Spleen (tissue), 11 donors: Measurements from ENCODE around the gene LRP2BP. TPM values are rescaled to one million over a fixed set of nuclear protein-coding genes. Genes with fewer than 3 reads are reported as not detected.
"Not testable (repeated sequence)": the region's sequence is repeated elsewhere in the genome, so short reads cannot be mapped to it uniquely, and the experiment has no call there.

Experiments
- DNase-seq: peaks from one replicate; pipeline ENCODE4 v3.0.0-alpha.2; 2020
- H3K27ac ChIP-seq, 8 donors: fragments of 200-600 bp; sonication (generic) in 7 of 8; 1 replicate in 4 of 8; 2 replicates in 4 of 8; pipeline versions ENCODE4 v1.5.0 to v1.8.0; 2016 to 2021; ENCODE audit warnings: inconsistent platforms in 4 of 8, mild to moderate bottlenecking in 4 of 8, moderate library complexity in 1 of 8
- H3K27me3 ChIP-seq, 7 donors: fragments of 200-600 bp; sonication (generic) in 6 of 7; replicated peaks in 1 of 7; 1 replicate in 4 of 7; 2 replicates in 3 of 7; pipeline versions ENCODE4 v1.5.0 to v1.8.0; 2016 to 2021; ENCODE audit warnings: inconsistent platforms in 3 of 7, mild to moderate bottlenecking in 1 of 7
- H3K36me3 ChIP-seq, 6 donors: fragments of 200-600 bp; sonication (generic) in 5 of 6; 1 replicate in 4 of 6; 2 replicates in 2 of 6; pipeline versions ENCODE4 v1.5.0 to v1.8.0; 2016 to 2021; ENCODE audit warnings: inconsistent platforms in 2 of 6
- H3K4me1 ChIP-seq, 6 donors: fragments of 200-600 bp; sonication (generic) in 5 of 6; 1 replicate in 3 of 6; 2 replicates in 3 of 6; pipeline versions ENCODE4 v1.5.0 to v1.8.0; 2016 to 2021; ENCODE audit warnings: inconsistent platforms in 3 of 6
- H3K4me3 ChIP-seq, 8 donors: fragments of 200-600 bp; sonication (generic) in 7 of 8; 1 replicate in 4 of 8; 2 replicates in 4 of 8; pipeline versions ENCODE4 v1.5.0 to v1.8.0; 2016 to 2021; ENCODE audit warnings: inconsistent platforms in 4 of 8, mild to moderate bottlenecking in 4 of 8, moderate library complexity in 2 of 8
- H3K9me3 ChIP-seq, 8 donors: fragments of 200-600 bp; sonication (generic) in 7 of 8; 1 replicate in 4 of 8; 2 replicates in 4 of 8; pipeline versions ENCODE4 v1.5.0 to v1.8.0; 2016 to 2021; ENCODE audit warnings: inconsistent platforms in 4 of 8
- POLR2A ChIP-seq, 3 donors: fragments of 450-650 bp; IDR thresholded peaks; one replicate each; pipeline ENCODE4 v1.5.1; 2017; ENCODE audit warnings: antibody characterized with exemption in 3 of 3, mild to moderate bottlenecking in 1 of 3
- POLR2AphosphoS5 ChIP-seq, 3 donors: sonication (generic); formaldehyde crosslinking; IDR thresholded peaks; one replicate each; pipeline ENCODE4 v1.5.1; 2017; ENCODE audit warnings: antibody characterized with exemption in 3 of 3
- WGBS, 5 donors: extraction: QIAGEN DNeasy Blood & Tissue Kit in 3 of 5; methylation state at CpG; one replicate each; pipeline versions ENCODE4 v1.1.5 to v1.1.7; 2013 to 2018; 5-methylcytosine and 5-hydroxymethylcytosine counted together
- intact Hi-C: fragments of 100-400 bp; cut with DNase I; formaldehyde crosslinking; loops from one replicate; pipeline ENCODE4 v1.15.0; 2023; ENCODE audit warnings: low total_unique reads
- polyA plus RNA-seq, 3 donors: library from polyadenylated mRNA; stranded (reverse); fragments of 200-250 nt; gene quantifications; one replicate each; pipeline ENCODE4 v1.2.1, GENCODE V29; 2013
- total RNA-seq, 7 donors: library from RNA; depleted of rRNA in 3 of 7; stranded (reverse); fragments of >200 nt in 3 of 7; fragmentation: NEBNext Ultra II Directional in 4 of 7; extraction: Animal tissue kit (Norgen Biotek cat#: 25700) in 4 of 7; gene quantifications; one replicate each; pipeline versions ENCODE4 v1.1.0 to v1.2.1, GENCODE V29; 2016 to 2021
- TF ChIP-seq, protein P1 (sequence below), 11 experiments: fragments of 200-600 bp in 7 of 11; fragments of 450-650 bp in 4 of 11; sonication (generic) in 4 of 11; IDR thresholded peaks in 8 of 11; conservative IDR thresholded peaks in 3 of 11; 1 replicate in 7 of 11; 2 replicates in 4 of 11; pipeline versions ENCODE4 v1.4.0 to v1.8.0; 2016 to 2021; ENCODE audit warnings: antibody characterized with exemption in 11 of 11, inconsistent platforms in 4 of 11, mild to moderate bottlenecking in 1 of 11
- donor health status: healthy with polysubstance abuse.
- donor health status: DM: no; HTN: no; CAD: no; lungs with moderate emphysema.
- donor health status: DM: no; HTN: no; CAD: no.
- donor health status: Bipolar disorder and iron deficiency.
- donor health status: healthy.
- donor health status: DM: no; HTN: no; CAD: no.
- donor health status: DM: yes; HTN: yes; CAD: no.

LRP2BP gene
- total and polyA plus RNA-seq, 10 donors = 0.17 to 2.4 (median 0.96) TPM

DNA sequence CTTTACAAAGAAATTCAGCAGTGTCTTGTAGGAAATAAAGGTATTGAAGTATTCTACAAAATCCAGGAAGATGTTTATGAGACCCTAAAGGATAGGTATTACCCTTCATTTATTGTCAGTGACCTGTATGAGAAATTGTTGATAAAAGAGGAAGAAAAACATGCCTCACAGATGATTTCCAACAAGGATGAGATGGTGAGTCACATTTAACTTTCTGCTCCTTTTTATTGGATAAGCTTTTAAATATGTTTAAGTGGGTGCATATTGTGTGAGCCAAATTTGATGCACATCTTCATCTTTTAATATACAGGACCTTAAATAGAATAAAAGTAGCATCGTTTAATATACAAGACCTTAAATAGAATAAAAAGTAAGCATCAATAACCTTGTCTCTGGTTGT, 72.1 kb downstream of the LRP2BP start:
- Histone ChIP-seq H3K9me3 (no peaks in the 10 kb centered on the region), H3K36me3 (peaks cover 0 to 47% (median 3%) of the 10 kb centered on the region in 6 donors), H3K4me3 (no peak overlapping the region), H3K27ac (no peak overlapping the region), H3K4me1 (no peaks in the 10 kb centered on the region), H3K27me3 (no peaks in the 10 kb centered on the region)
- TF ChIP-seq POLR2A (IDR thresholded peaks at IDR 0.05) (no peak), POLR2AphosphoS5 (IDR thresholded peaks at IDR 0.05) (no peak)
- TF ChIP-seq, protein P1, sequence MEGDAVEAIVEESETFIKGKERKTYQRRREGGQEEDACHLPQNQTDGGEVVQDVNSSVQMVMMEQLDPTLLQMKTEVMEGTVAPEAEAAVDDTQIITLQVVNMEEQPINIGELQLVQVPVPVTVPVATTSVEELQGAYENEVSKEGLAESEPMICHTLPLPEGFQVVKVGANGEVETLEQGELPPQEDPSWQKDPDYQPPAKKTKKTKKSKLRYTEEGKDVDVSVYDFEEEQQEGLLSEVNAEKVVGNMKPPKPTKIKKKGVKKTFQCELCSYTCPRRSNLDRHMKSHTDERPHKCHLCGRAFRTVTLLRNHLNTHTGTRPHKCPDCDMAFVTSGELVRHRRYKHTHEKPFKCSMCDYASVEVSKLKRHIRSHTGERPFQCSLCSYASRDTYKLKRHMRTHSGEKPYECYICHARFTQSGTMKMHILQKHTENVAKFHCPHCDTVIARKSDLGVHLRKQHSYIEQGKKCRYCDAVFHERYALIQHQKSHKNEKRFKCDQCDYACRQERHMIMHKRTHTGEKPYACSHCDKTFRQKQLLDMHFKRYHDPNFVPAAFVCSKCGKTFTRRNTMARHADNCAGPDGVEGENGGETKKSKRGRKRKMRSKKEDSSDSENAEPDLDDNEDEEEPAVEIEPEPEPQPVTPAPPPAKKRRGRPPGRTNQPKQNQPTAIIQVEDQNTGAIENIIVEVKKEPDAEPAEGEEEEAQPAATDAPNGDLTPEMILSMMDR (IDR thresholded peaks at IDR 0.05 in 8 of 11, conservative IDR thresholded peaks at IDR 0.05 in 3 of 11) = no peak
- no peak for DNase-seq
- 91 to 100% (median 96%) methylated on average over 1 of the region's 1 CpG for WGBS, 5 donors
- intact Hi-C loops = no loop called here

DNA sequence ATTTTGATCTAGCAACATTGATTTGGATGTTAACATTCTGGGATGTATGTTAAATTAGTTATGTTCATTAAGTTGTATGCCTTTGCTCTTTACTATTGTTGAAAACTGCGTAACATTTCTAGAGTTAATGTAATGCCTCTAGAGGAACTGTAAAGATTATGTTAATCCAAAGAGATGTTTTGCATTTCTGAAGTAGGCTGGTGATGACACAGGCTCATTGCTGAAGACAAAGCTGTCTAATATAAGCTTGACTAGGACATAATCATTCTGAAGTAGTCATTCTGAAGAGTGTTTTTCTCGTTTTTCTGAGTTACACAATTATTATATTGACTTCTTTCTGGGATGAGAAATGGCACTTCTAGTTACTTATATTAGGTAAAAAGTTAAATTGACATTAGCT, 72.9 kb downstream of the LRP2BP start:
- intact Hi-C loops = no loop called here
- H3K4me1 ChIP-seq = peaks cover 0 to 7% (median 0%) of the 10 kb centered on the region in 6 donors
- no peak overlapping the region for H3K27ac ChIP-seq
- no peak for TF ChIP-seq POLR2A (IDR thresholded peaks at IDR 0.05)
- TF ChIP-seq, protein P1 (IDR thresholded peaks at IDR 0.05 in 8 of 11, conservative IDR thresholded peaks at IDR 0.05 in 3 of 11) = no peak
- TF ChIP-seq POLR2AphosphoS5 (IDR thresholded peaks at IDR 0.05) = no peak
- 79 to 95% (median 85%) methylated on average over 2 of the region's 2 CpGs for WGBS, 5 donors
- H3K27me3 ChIP-seq = no peaks in the 10 kb centered on the region
- DNase-seq = no peak
- peaks cover 0 to 47% (median 3%) of the 10 kb centered on the region in 6 donors for H3K36me3 ChIP-seq
- H3K9me3 ChIP-seq = no peaks in the 10 kb centered on the region
- no peak overlapping the region for H3K4me3 ChIP-seq

DNA sequence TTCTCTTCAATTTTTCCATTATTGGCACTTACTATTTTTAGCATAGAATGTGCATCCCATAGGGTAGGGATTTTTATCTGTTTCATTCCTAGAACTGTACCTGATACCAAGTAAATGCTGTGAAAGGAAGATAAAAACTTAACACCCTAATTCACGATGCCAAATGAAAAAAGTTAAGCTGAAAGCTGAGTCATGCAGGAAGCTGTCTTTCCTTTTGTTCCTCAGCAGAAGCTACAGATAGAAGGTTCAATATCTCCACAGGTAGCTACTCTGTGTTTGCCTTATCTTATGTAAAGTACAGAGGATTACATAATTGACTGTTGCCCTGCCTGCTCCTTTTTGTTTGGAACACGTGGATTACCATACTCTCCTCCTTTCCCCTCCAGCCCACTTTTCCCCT, 77.0 kb downstream of the LRP2BP start:
- intact Hi-C loops = no loop called here
- WGBS, 5 donors = 19 to 37% (median 29%) methylated on average over 2 of the region's 2 CpGs
- TF ChIP-seq POLR2AphosphoS5 (IDR thresholded peaks at IDR 0.05) (no peak), POLR2A (IDR thresholded peaks at IDR 0.05) (no peak)
- TF ChIP-seq, protein P1 (IDR thresholded peaks at IDR 0.05 in 8 of 11, conservative IDR thresholded peaks at IDR 0.05 in 3 of 11) = no peak
- H3K4me1 ChIP-seq = peaks cover 0 to 7% (median 0%) of the 10 kb centered on the region in 6 donors
- peaks cover 0 to 72% (median 8%) of the 10 kb centered on the region in 6 donors for H3K36me3 ChIP-seq
- no peak overlapping the region for H3K27ac ChIP-seq
- H3K27me3 ChIP-seq = no peaks in the 10 kb centered on the region
- H3K4me3 ChIP-seq = no peak overlapping the region
- H3K9me3 ChIP-seq = peaks cover 0 to 5% (median 0%) of the 10 kb centered on the region in 8 donors
- DNase-seq = no peak

DNA sequence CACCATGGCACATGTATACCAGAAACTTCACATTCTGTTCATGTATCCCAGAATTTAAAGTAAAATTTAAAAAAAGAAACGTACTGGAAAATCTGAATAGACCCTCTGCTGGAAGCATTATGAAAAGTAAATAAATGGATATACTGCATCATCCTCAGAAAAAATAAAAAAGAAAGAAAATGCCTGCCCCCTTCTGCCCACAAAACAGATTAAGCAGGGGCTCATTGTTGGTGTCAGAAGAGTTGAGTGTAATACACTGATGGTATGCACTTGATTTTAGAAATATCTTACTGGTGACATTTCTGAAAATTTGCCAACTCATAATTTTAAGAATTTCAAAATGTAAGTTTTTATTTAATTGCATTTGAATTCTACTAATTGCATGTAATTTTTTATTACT, 77.8 kb downstream of the LRP2BP start:
- intact Hi-C loops = no loop called here
- Histone ChIP-seq H3K4me3 (no peak overlapping the region), H3K36me3 (peaks cover 0 to 76% (median 14%) of the 10 kb centered on the region in 6 donors), H3K27me3 (no peaks in the 10 kb centered on the region), H3K9me3 (peaks cover 0 to 5% (median 0%) of the 10 kb centered on the region in 8 donors), H3K27ac (no peak overlapping the region), H3K4me1 (peaks cover 0 to 7% (median 0%) of the 10 kb centered on the region in 6 donors)
- no peak for TF ChIP-seq POLR2A (IDR thresholded peaks at IDR 0.05)
- TF ChIP-seq POLR2AphosphoS5 (IDR thresholded peaks at IDR 0.05) = no peak
- TF ChIP-seq, protein P1 (IDR thresholded peaks at IDR 0.05 in 8 of 11, conservative IDR thresholded peaks at IDR 0.05 in 3 of 11) = no peak
- DNase-seq = no peak
- WGBS, 5 donors = 90 to 98% (median 94%) methylated on average over 1 of the region's 1 CpG

DNA sequence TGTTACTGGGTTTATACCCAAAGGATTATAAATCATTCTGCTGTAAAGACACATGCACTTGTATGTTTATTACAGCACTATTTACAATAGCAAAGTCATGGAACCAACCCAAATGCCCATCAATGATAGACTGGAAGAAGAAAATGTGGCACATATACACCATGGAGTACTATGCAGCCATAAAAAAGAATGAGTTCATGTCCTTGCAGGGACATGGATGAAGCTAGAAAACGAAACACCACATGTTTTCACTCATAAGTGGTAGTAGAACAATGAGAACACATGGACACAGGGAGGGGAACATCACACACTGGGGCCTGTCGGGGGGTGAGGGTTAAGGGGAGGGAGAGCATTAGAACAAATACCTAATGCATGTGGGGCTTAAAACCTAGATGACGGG, 78.3 kb downstream of the LRP2BP start:
- H3K9me3 ChIP-seq, H3K27ac ChIP-seq, H3K27me3 ChIP-seq, intact Hi-C loops, H3K4me1 ChIP-seq, H3K4me3 ChIP-seq, DNase-seq: not testable (repeated sequence)
- H3K36me3 ChIP-seq = peaks cover 0 to 79% (median 18%) of the 10 kb centered on the region in 6 donors
- WGBS, 5 donors = 77 to 98% (median 80%) methylated on average over 3 of the region's 3 CpGs
